Parathyroid adenoma (tissue), 2 donors: Measurements from ENCODE around the gene TMEM79.
A peak's percentile ranks its signal among the peaks of the same experiment; 100 is the strongest.

Source experiments
- H2AFZ ChIP-seq: fragments of 300-600 bp; sonication (generic); one replicate; pipeline ENCODE4 v1.7.0; 2017; ENCODE audit warnings: antibody characterized with exemption, mild to moderate bottlenecking
- H3K27ac ChIP-seq: fragments of 300-600 bp; sonication (generic); one replicate; pipeline ENCODE4 v1.7.0; 2017
- H3K27me3 ChIP-seq: fragments of 300-600 bp; sonication (generic); one replicate; pipeline ENCODE4 v1.7.0; 2017; ENCODE audit warnings: low read length; ENCODE audit not compliant: control insufficient read depth, insufficient read depth
- H3K36me3 ChIP-seq: fragments of 300-600 bp; sonication (generic); one replicate; pipeline ENCODE4 v1.7.0; 2017; ENCODE audit warnings: low read length; ENCODE audit not compliant: control insufficient read depth, insufficient read depth
- H3K4me1 ChIP-seq: fragments of 300-600 bp; sonication (generic); one replicate; pipeline ENCODE4 v1.7.0; 2017; ENCODE audit warnings: control low read depth
- H3K4me2 ChIP-seq: fragments of 300-600 bp; sonication (generic); one replicate; pipeline ENCODE4 v1.7.0; 2017; ENCODE audit warnings: low read length
- H3K4me3 ChIP-seq: fragments of 300-600 bp; sonication (generic); one replicate; pipeline ENCODE4 v1.7.0; 2017; ENCODE audit warnings: low read depth, low read length
- H3K79me2 ChIP-seq: fragments of 300-600 bp; sonication (generic); one replicate; pipeline ENCODE4 v1.7.0; 2017; ENCODE audit warnings: control low read depth
- H3K9ac ChIP-seq: fragments of 300-600 bp; sonication (generic); one replicate; pipeline ENCODE4 v1.7.0; 2017; ENCODE audit warnings: mild to moderate bottlenecking
- H3K9me3 ChIP-seq: fragments of 300-600 bp; sonication (generic); one replicate; pipeline ENCODE4 v1.7.0; 2017; ENCODE audit warnings: low read length; ENCODE audit not compliant: control insufficient read depth
- CTCF ChIP-seq: fragments of 300-600 bp; sonication (generic); IDR thresholded peaks from one replicate; pipeline ENCODE4 v1.7.0; 2017; ENCODE audit warnings: antibody characterized with exemption, mild to moderate bottlenecking
- donor health status: primary hyperparathyroidism.

Gene TMEM79

GRCh38 chr1:156338180-156338976 lies 54.3 kb downstream of the TMEM79 start, which contains the start of the genes CCT3 and TSACC:
TSS of gene CCT3 (minus strand) at chr1:156338292. CDS start at chr1:156338184, 108 bp downstream.
TSS of gene TSACC (plus strand) at chr1:156338526. CDS start at chr1:156339758, 1,232 bp downstream.
- Histone ChIP-seq H3K27me3 (no peaks in the 10 kb centered on the region), H3K4me2 (peak within 1 kb of the TSS; percentile 95), H3K4me1 (no peaks in the 10 kb centered on the region), H2AFZ (peak within 1 kb of the TSS; percentile 88), H3K36me3 (no peaks in the 10 kb centered on the region), H3K9ac (peak within 1 kb of the TSS; percentile 19), H3K4me3 (peak within 1 kb of the TSS; percentile 96), H3K9me3 (no peaks in the 10 kb centered on the region), H3K27ac (peak within 1 kb of the TSS; percentile 60), H3K79me2 (peaks cover 13% of the 10 kb centered on the region)
- TF ChIP-seq CTCF: no peak
